Omental fat pad (tissue), 4 donors: Measurements from ENCODE around the gene DYSF. TPM values are rescaled to one million over a fixed set of nuclear protein-coding genes. Genes with fewer than 3 reads are reported as not detected.

Experiments
- ATAC-seq: fragments of 150-250 bp; one replicate; pipeline ENCODE4 v1.9.1; 2016; ENCODE audit warnings: mild to moderate bottlenecking, moderate library complexity; ENCODE audit not compliant: low FRiP score
- DNase-seq: peaks from one replicate; pipeline ENCODE4 v3.0.0-alpha.2; 2019; ENCODE audit warnings: low spot score
- CTCF ChIP-seq, 3 donors: fragments of 450-650 bp; IDR thresholded peaks; one replicate each; pipeline ENCODE4 v1.5.1; 2016 to 2017; ENCODE audit warnings: antibody characterized with exemption in 3 of 3, mild to moderate bottlenecking in 3 of 3, moderate library complexity in 2 of 3
- total RNA-seq, 4 donors: library from RNA; depleted of rRNA; stranded (reverse); fragments of >200 nt; gene quantifications; one replicate each; pipeline ENCODE4 v1.1.0, GENCODE V29; 2016

The DYSF gene
- total RNA-seq, 4 donors from 2014 or later = 7.9 to 70.5 (median 17.8) TPM

GRCh38 chr2:71550801-71551630, 97.7 kb downstream of the DYSF start:
- no peak for DNase-seq
- no peak for TF ChIP-seq CTCF (IDR thresholded peaks at IDR 0.05)

GRCh38 chr2:71551631-71551915, 98.2 kb downstream of the DYSF start:
- no peak for TF ChIP-seq CTCF (IDR thresholded peaks at IDR 0.05)
- DNase-seq = no peak
- ATAC-seq = no peak

More at GRCh38 chr2:71550801-71551630, 97.7 kb downstream of the DYSF start:
- ATAC-seq = no peak

- DNase-seq (no peak), ATAC-seq (no peak)
- no peak for TF ChIP-seq CTCF (IDR thresholded peaks at IDR 0.05)
Observed at GRCh38 chr2:71552356-71552755, 99.0 kb downstream of the DYSF start.

- no peak for TF ChIP-seq CTCF (IDR thresholded peaks at IDR 0.05)
- no peak for DNase-seq
- ATAC-seq = no peak
Observed at GRCh38 chr2:71552861-71553301, 99.5 kb downstream of the DYSF start.

GRCh38 chr2:71554028-71554705, 100.8 kb downstream of the DYSF start:
- ATAC-seq = no peak
- no peak for TF ChIP-seq CTCF (IDR thresholded peaks at IDR 0.05)

GRCh38 chr2:71554706-71555056, 101.3 kb downstream of the DYSF start:
- TF ChIP-seq CTCF (IDR thresholded peaks at IDR 0.05) = no peak
- DNase-seq = no peak
- ATAC-seq = no peak

More at GRCh38 chr2:71554028-71554705, 100.8 kb downstream of the DYSF start:
- no peak for DNase-seq
